Uterus (tissue), 4 donors: ENCODE data around the gene COL18A1. TPM values are rescaled to one million over a fixed set of nuclear protein-coding genes. Genes with fewer than 3 reads are reported as not detected.

Source experiments
- DNase-seq, 2 donors: peaks; one replicate each; pipeline ENCODE4 v3.0.0-alpha.2; 2019 to 2020
- H3K27ac ChIP-seq, 2 donors: fragments of 200-600 bp; sonication (generic); 1 replicate in 1 of 2; 2 replicates in 1 of 2; pipeline ENCODE4 v1.5.1; 2016 to 2018
- H3K27me3 ChIP-seq, 2 donors: fragments of 200-600 bp; sonication (generic); one replicate each; pipeline ENCODE4 v1.5.1; 2018 to 2019; ENCODE audit warnings: control low read depth in 1 of 2
- H3K36me3 ChIP-seq, 2 donors: fragments of 200-600 bp; sonication (generic); one replicate each; pipeline ENCODE4 v1.5.1; 2019; ENCODE audit warnings: control low read depth in 1 of 2
- H3K4me1 ChIP-seq, 2 donors: fragments of 200-600 bp; sonication (generic); one replicate each; pipeline ENCODE4 v1.5.1; 2018 to 2019; ENCODE audit warnings: control low read depth in 1 of 2
- H3K4me3 ChIP-seq, 2 donors: fragments of 200-600 bp; sonication (generic); 1 replicate in 1 of 2; 2 replicates in 1 of 2; pipeline ENCODE4 v1.5.1; 2018 to 2019; ENCODE audit warnings: mild to moderate bottlenecking in 1 of 2
- H3K9me3 ChIP-seq, 2 donors: fragments of 200-600 bp; sonication (generic); one replicate each; pipeline ENCODE4 v1.5.1; 2019; ENCODE audit warnings: control low read depth in 1 of 2
- CTCF ChIP-seq, 4 experiments: fragments of 200-600 bp in 2 of 4; fragments of 450-650 bp in 2 of 4; sonication (generic) in 2 of 4; IDR thresholded peaks; one replicate each; pipeline ENCODE4 v1.5.1; 2016 to 2019; ENCODE audit warnings: antibody characterized with exemption in 4 of 4, mild to moderate bottlenecking in 2 of 4, moderate library complexity in 1 of 4
- POLR2A ChIP-seq, 2 donors: fragments of 450-650 bp; IDR thresholded peaks; one replicate each; pipeline ENCODE4 v1.6.1; 2016; ENCODE audit warnings: antibody characterized with exemption in 2 of 2, mild to moderate bottlenecking in 1 of 2, moderate library complexity in 1 of 2
- intact Hi-C: fragments of 100-400 bp; cut with DNase I; formaldehyde crosslinking; loops from one replicate; pipeline ENCODE4 v1.15.1; 2023; ENCODE audit warnings: low total_unique reads
- total RNA-seq, 4 donors: library from RNA; depleted of rRNA in 3 of 4; stranded (reverse); fragments of >200 nt in 3 of 4; gene quantifications; one replicate each; pipeline versions ENCODE4 v1.1.0 to v1.2.4, GENCODE V29; 2014 to 2023
- donor health status: DM: yes; HTN: yes; CAD: no.

Gene COL18A1
- total RNA-seq, 4 donors from 2014 or later, result 73.0 to 223 (median 152) TPM

- no peaks in the 10 kb centered on the region for H3K27me3 ChIP-seq
- intact Hi-C loops, result no loop called here
- no peak for TF ChIP-seq CTCF (IDR thresholded peaks at IDR 0.05)
- TF ChIP-seq POLR2A (IDR thresholded peaks at IDR 0.05), result no peak
- peak overlapping the region; percentile 72 to 91 for H3K27ac ChIP-seq
- no peak for DNase-seq
- peak overlapping the region; percentile 30 to 64 for H3K4me3 ChIP-seq
- H3K36me3 ChIP-seq, result no peaks in the 10 kb centered on the region
- H3K9me3 ChIP-seq, result no peaks in the 10 kb centered on the region
- H3K4me1 ChIP-seq, result no peaks in the 10 kb centered on the region
Measured at GRCh38 chr21:45555251-45555556, 150.2 kb downstream of the COL18A1 start.

- intact Hi-C loops, result no loop called here
- peak; percentile 61 to 96 (median 84) for TF ChIP-seq CTCF (IDR thresholded peaks at IDR 0.05)
- TF ChIP-seq POLR2A (IDR thresholded peaks at IDR 0.05), result peak in 1 of 2 donors; percentile 49
- H3K27ac ChIP-seq, result peak overlapping the region; percentile 72 to 91
- no peaks in the 10 kb centered on the region for H3K9me3 ChIP-seq
- H3K4me3 ChIP-seq, result peak overlapping the region; percentile 30 to 64
- no peaks in the 10 kb centered on the region for H3K36me3 ChIP-seq
- peak; percentile 79 to 82 for DNase-seq
- no peaks in the 10 kb centered on the region for H3K4me1 ChIP-seq
- H3K27me3 ChIP-seq, result no peaks in the 10 kb centered on the region
Measured at GRCh38 chr21:45555557-45556301, 150.8 kb downstream of the COL18A1 start.

DNA sequence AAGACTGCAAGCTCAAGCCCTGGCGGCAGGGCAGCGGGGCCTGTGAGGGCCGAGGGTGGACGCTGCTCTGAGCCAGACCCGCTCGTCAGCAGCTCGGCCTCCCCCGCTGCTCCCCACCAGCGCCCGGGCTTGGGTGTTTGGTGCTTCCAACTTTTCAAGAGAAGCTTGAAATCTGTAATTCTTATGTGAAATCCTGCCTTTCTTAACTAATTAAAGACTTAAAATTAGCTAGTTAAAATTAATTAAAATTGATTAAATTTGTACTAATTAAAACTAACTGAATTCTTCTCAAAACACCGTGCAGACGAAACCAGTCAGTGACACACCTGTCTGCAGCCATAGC is 151.3 kb downstream of the COL18A1 start:
- TF ChIP-seq CTCF (IDR thresholded peaks at IDR 0.05) (no peak), POLR2A (IDR thresholded peaks at IDR 0.05) (no peak)
- H3K27ac ChIP-seq, result peak overlapping the region; percentile 72 to 91
- peak overlapping the region in 1 of 2 donors; percentile 64 for H3K4me3 ChIP-seq
- no peaks in the 10 kb centered on the region for H3K4me1 ChIP-seq
- no peaks in the 10 kb centered on the region for H3K9me3 ChIP-seq
- intact Hi-C loops, result no loop called here
- DNase-seq, result no peak
- H3K36me3 ChIP-seq, result no peaks in the 10 kb centered on the region
- no peaks in the 10 kb centered on the region for H3K27me3 ChIP-seq

- Histone ChIP-seq H3K4me3 (no peak overlapping the region), H3K4me1 (no peaks in the 10 kb centered on the region), H3K36me3 (no peaks in the 10 kb centered on the region), H3K9me3 (no peaks in the 10 kb centered on the region), H3K27ac (peak overlapping the region in 1 of 2 donors; percentile 91), H3K27me3 (no peaks in the 10 kb centered on the region)
- no peak for TF ChIP-seq POLR2A (IDR thresholded peaks at IDR 0.05)
- TF ChIP-seq CTCF (IDR thresholded peaks at IDR 0.05), result no peak
- no peak for DNase-seq
- intact Hi-C loops, result no loop called here
Measured at GRCh38 chr21:45556645-45557615, 152.0 kb downstream of the COL18A1 start.

GRCh38 chr21:45557616-45558043 is 152.7 kb downstream of the COL18A1 start:
- H3K9me3 ChIP-seq, result no peaks in the 10 kb centered on the region
- no peaks in the 10 kb centered on the region for H3K4me1 ChIP-seq
- no peak overlapping the region for H3K27ac ChIP-seq
- no peak for DNase-seq
- TF ChIP-seq CTCF (IDR thresholded peaks at IDR 0.05), result no peak
- TF ChIP-seq POLR2A (IDR thresholded peaks at IDR 0.05), result no peak
- intact Hi-C loops, result no loop called here
- H3K4me3 ChIP-seq, result no peak overlapping the region
- no peaks in the 10 kb centered on the region for H3K36me3 ChIP-seq
- H3K27me3 ChIP-seq, result no peaks in the 10 kb centered on the region
